HG02571 (cell line): ENCODE results near the gene TXNL4B.

Experiments used
- ATAC-seq: cut with Tn5 transposase; IDR thresholded peaks from one replicate; pipeline ENCODE4 v1.9.1; 2021; ENCODE audit warnings: mild to moderate bottlenecking, moderate library complexity; ENCODE audit not compliant: unreplicated experiment

TXNL4B gene

DNA sequence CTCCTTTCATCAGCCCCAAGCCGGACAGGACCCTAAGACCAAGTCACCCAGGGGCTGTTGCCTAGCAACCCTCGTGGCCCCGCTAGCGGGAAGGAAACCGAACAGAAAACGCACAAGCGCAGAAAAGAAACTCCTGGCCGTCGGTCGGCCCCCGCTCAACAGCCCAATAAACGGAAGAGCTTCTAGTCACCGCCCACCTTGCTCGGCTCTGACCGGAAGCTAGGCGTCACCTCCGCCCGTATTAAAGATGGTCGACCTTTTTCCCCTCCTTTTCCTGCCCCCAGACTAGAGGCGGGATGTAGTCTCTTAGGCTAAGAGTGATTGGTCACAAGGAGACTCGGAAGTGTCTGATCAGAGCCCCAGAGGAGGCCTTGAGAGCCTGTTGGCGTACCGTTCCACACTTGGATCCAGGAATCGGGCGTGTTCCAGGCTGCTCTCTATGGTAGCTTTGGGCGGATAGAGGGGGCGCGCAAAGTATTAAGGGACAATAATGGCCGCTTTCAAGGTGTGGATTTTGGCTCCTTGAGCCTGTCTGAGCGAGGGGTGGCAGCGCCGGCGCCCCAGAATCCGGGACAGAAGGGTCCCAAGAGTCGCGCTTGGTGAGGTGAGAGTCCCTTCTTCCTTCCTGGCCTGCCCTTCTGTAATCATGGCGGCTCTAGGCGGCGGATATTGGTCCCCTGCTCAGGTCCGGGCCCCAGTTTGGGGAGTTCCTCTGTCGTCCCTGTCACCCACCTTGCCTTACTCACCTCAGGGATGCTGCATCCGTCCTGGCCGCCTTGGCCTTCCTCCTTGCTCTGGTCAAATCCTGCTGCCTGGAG lies at the start of gene TXNL4B, which contains the start of gene DHX38:
TXNL4B (minus strand) TSS at position 173 of the 818 bp plus-strand sequence. CDS start 2,871 bp downstream, outside the sequence.
DHX38 (plus strand) TSS at position 400 of the 818 bp plus-strand sequence. CDS start 2,311 bp downstream, outside the sequence.
- ATAC-seq: peak; percentile 97

GRCh38 chr16:72142476-72142875 lies 49.1 kb upstream of the TXNL4B start:
- ATAC-seq: no peak

DNA sequence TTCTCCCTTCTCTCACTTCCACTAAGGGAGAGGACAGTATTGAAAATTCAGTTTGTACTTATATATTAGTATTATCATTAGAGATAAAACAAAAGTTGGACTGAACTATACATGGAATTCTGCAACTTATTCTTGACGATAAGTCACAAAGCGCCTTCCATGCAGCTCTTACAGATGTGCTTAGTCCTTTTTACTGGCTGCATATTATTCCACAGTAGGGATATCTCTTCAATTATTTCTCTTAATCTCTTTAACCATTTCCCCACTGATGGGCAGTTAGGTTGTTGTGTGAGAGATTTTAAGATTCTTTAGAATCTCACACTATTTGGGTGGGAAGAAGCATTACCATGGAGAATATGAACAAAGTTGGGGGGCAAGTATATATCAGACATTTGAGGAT lies 46.5 kb upstream of the TXNL4B start:
- no peak for ATAC-seq

- no peak for ATAC-seq
Measured at GRCh38 chr16:72138064-72138572, 44.7 kb upstream of the TXNL4B start.

GRCh38 chr16:72137380-72138063 lies 44.1 kb upstream of the TXNL4B start:
- no peak for ATAC-seq

GRCh38 chr16:72134507-72134906 lies 41.1 kb upstream of the TXNL4B start:
- ATAC-seq: no peak

GRCh38 chr16:72132726-72133125 lies 39.3 kb upstream of the TXNL4B start:
- ATAC-seq: no peak

DNA sequence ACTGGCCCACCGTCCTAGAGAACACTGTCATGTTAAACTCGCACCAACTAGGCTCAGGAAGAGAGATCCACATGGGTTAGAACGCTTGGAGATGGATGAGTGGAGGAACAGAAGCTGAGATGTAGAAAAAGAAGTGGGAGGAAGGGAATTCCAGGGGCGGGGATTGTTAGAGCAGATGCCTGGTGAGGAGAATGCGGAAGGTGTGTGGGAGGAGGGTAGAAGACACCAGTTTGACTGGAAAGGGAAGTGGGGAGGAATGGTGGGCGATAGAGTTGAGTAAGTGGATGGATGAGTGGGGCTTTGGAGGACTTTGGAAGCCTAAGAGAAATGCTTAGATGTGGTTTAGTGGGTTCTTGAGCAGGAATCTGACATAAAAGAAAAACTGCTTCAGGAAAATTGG lies 37.6 kb upstream of the TXNL4B start:
- ATAC-seq: no peak

DNA sequence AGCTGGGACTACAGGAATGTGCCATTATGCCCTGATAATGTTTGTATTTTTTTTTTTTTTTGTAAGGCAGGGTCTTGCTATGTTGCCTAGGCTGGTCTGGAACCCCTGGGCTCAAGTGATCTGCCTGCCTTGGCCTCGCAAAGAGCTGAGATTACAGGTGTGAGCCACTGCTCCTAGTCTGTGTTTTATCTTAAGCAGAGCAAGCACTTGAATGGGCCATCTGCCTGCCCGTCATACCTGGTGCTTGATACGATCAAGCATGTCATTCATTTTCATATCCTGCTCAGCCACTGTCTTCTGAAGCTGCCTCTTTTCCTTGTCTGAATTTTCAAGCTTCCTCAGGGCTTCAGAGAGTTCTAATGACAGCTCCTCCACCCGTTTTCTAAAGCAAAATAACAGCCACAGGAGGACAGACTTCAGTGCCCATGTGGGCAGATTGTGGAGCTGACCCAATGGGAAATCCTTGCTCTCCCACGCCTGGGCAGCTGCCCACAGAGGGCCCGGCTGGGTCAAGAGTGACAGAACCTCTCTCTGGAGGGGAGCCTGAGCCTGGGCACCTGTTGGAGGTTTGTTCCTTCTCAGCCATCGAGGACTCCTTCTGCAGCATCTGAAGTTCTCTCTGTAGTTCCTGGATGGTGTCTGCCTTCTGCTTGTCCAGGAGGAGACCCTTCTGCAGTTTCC lies 36.7 kb upstream of the TXNL4B start:
- no peak for ATAC-seq

DNA sequence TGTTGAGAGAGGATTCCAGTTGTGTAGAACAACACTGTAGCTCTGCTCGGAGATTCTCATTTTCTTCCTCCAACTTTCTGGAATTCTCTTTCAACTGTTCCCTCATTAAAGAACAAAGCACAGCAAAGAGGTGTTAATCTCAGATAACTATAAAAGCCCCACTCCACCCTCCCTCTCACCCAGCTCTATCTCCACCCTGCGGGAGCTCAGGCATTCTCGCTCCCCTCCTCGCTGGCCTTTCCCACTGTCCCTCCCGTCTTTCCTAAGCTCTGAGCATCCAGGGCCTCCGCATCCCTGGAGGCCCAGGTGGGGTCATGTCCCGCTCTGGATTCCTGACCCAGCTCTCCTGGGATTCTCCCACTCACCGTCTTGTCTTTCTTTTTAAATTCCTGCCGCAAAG lies 35.3 kb upstream of the TXNL4B start:
- no peak for ATAC-seq

DNA sequence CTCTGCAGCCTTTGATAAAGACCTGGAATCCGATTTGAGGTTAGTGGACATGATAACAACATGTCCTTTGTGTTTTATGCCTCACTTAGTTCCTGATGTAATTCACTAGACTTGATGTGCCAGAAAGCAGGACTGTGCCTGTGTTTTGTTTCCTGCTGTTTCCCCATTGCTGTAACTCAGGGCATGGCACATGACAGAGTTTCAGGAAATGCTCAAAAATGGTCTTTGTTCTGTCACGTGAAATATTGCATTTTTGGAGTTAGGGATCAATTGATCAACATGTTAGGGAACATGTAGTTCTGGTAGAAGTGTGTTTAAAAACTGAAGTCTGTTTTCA lies 33.0 kb upstream of the TXNL4B start:
- no peak for ATAC-seq

- no peak for ATAC-seq
Measured at GRCh38 chr16:72125635-72126428, 32.4 kb upstream of the TXNL4B start.

DNA sequence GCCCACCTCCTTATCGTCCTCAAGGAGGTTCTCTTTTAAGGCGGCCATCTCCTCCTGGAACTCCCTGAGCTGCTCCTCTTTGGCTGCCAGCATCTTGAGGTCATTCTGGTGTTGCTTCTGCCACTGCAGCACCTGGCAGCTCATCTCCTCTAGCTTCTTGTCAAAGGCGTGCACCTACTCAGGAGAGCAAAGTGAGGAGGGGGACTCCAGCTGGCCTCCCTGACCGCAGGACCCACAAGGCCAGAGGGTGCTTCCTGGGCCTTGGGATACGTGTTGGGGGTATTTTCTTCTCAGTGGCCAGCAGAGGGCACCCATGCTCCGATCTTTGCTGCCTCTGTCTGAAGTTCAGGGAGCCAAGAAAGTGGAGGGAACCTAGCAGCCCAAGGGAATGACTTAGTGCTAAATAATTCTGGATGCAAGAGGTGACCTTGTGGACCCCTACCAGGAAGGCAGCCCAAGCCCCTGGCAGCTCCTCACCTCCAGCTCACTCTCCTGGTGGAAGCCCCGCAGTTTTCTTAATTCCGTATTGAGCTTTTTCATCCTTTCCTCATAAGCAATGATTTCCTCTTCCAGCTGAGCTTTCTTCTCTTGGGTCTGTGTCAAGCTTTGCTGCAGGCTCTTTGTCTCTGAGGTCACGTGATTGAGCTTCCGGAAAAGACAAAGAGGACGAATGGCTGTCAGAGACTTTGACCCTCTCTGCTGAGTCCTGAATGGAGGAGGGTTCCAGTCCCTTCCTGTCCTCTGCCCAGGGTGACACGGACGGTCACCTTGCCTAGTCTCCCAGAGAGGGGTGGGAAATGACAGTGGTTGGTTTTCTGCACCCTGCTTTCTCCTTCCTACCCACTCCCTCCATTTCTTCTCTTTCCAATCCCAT lies 31.6 kb upstream of the TXNL4B start:
- peak; percentile 58 for ATAC-seq

DNA sequence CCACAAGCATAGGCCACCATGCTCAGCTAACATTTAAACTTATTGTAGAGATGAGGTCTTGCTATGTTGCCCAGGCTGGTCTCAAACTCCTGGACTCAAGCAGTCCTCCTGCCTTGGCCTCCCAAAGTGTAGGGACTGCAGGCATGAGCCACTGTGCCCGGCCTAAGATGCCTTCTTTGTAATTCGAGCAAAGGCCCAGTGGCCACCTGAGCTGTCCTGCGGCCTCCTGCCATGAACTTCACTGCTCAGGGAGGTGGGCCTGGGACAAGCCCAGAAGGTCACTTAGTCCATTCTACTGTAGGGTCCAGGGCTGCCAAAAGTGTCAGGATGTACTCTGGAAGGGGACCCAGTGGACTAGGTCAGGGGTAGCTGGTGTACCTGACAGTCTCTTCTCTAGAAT lies 30.7 kb upstream of the TXNL4B start:
- no peak for ATAC-seq

- ATAC-seq: no peak
Measured at GRCh38 chr16:72123426-72123825, 30.0 kb upstream of the TXNL4B start.

GRCh38 chr16:72122916-72123315 lies 29.5 kb upstream of the TXNL4B start:
- no peak for ATAC-seq

- ATAC-seq: no peak
Measured at GRCh38 chr16:72122308-72122707, 28.9 kb upstream of the TXNL4B start.

DNA sequence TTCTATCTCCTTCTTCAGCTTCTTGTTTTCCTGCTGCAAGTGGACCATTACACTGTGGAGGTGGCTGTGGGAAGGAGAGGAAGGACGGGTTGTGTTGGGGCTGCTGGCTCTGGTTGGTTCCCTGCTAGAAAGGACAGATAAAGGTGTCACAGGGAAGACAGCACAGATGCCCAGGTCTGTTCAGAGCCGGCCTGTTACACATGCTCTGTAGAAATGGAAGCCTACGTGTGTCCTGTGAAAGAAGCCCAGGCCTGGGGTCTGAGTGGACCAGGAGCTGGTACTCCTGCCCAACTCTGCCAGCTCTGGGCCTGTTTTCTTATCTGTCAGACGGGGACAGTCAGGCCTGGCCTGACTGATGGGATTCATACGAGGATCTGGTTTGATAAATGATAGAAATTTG lies 26.6 kb upstream of the TXNL4B start:
- no peak for ATAC-seq

GRCh38 chr16:72113616-72113945 lies 20.2 kb upstream of the TXNL4B start:
- no peak for ATAC-seq
